Measurements from ENCODE around the gene SF1. TPM values are rescaled to one million over a fixed set of nuclear protein-coding genes. Genes with fewer than 3 reads are reported as not detected.
A peak's percentile ranks its signal among the peaks of the same experiment; 100 is the strongest.

The SF1 gene
- total and polyA plus RNA-seq, 9 of the 15 experiments (the other 6 are each of a cell fraction or from before 2014, with no cell fraction given), result 13.1 to 334 (median 111) TPM

GRCh38 chr11:64810891-64811272 lies 32.5 kb upstream of the SF1 start (continued):
- TF ChIP-seq, protein P1, sequence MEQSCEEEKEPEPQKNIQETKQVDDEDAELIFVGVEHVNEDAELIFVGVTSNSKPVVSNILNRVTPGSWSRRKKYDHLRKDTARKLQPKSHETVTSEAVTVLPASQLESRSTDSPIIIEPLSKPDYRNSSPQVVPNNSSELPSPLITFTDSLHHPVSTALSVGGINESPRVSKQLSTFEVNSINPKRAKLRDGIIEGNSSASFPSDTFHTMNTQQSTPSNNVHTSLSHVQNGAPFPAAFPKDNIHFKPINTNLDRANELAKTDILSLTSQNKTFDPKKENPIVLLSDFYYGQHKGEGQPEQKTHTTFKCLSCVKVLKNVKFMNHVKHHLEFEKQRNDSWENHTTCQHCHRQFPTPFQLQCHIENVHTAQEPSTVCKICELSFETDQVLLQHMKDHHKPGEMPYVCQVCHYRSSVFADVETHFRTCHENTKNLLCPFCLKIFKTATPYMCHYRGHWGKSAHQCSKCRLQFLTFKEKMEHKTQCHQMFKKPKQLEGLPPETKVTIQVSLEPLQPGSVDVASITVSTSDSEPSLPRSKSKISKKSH (CRISPR knock-in tag; IDR thresholded peaks at IDR 0.05), result no peak
- TF ChIP-seq ZNF146 (CRISPR knock-in tag; IDR thresholded peaks at IDR 0.05; ENCODE audit: unreplicated experiment), result no peak
- no peak for TF ChIP-seq CREBBP (IDR thresholded peaks at IDR 0.05; ENCODE audit: low read depth, low read length)
- TF ChIP-seq RNF2 (IDR thresholded peaks at IDR 0.05), result no peak
- TF ChIP-seq DACH1 (IDR thresholded peaks at IDR 0.05; ENCODE audit: partially characterized antibody), result no peak
- peak; percentile 57; the same call in 1 of the 2 replicates for TF ChIP-seq ELF1 (tag; IDR thresholded peaks at IDR 0.05)
- TF ChIP-seq ZNF512 (tag; IDR thresholded peaks at IDR 0.05), result no peak
- no peak for TF ChIP-seq HDAC3 (IDR thresholded peaks at IDR 0.05; ENCODE audit: borderline replicate concordance, partially characterized antibody)
- TF ChIP-seq TAF1 (IDR thresholded peaks at IDR 0.05; ENCODE audit: control insufficient read depth, extremely low read depth, insufficient read depth, low read length, severe bottlenecking), result no peak

All from K562 (cell line).